Measurements from ENCODE around the gene PLOD2. TPM values are rescaled to one million over a fixed set of nuclear protein-coding genes. Genes with fewer than 3 reads are reported as not detected.

The PLOD2 gene
- total RNA-seq (2014; rRNA removed; shearing (Covaris generic)) = 65.1 and 74.7 TPM in 2 replicates
- 200 and 267 TPM in 2 replicates for polyA plus RNA-seq (2015; cell fraction: cytosol; rRNA removed)
- polyA plus RNA-seq (2015; cell fraction: nucleus; rRNA removed) = 515 and 548 TPM in 2 replicates

DNA sequence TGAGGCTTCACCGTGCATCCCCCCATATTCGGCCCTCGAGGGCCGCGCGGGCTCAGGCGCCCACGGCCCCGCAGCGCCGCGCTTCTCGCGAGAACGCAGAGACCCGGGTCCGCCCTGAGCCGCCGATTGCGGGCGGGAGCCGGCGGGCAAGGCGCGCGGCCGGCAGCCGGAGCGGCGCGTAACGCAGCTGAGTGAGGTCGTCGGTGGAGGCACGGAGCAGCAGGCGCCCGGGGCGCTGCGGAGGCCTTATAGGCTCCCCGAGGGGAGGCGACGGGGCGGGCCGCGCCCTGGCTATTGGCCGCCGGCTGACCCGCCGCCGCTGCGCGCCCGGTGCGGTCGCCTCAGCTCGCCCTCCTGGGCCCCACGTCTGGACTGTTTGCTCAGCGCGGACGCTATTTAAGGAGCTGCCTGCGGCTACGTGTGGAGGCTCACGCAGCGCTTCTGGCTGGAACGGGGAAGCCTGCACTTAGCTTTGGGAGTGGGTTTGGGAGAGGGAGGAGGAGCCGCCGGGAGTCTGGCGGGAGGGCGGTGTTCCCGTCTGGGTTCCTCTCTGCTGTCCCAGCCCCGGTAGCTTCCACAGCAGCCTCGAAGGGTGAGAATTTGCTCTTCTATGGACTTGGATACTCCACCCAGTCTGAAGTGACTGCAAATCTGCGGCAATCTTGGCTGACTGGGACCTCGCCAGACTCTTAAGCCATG, at the start of gene PLOD2:
Gene PLOD2 (minus strand): TSS at position 221 of the 699 bp plus-strand sequence. CDS start 195 bp downstream, at position 26.
- peak; percentile 87 for DNase-seq (ENCODE audit: low read depth)

DNA sequence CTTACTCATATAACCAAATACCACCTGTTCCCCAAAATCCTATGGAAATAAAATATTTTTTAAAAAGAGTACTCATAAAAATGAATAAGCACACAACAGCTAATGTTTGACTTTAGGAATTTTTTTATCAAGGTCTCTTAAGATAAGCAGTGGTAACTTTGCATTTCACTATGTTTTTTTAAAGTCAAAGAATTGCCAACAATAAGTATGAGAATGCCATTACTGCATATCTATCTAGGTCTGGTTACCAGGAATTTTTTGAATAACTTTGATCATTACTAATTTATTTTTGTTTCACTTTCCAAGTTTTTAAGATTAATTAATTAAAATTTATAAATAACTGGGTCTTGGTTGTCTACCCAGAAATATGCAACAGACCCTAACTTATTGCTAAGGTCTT, 48.4 kb upstream of the PLOD2 start:
- DNase-seq (ENCODE audit: low read depth) = no peak

GRCh38 chr3:146203776-146204175, 42.8 kb upstream of the PLOD2 start:
- DNase-seq (ENCODE audit: low read depth) = no peak

- no peak for DNase-seq (ENCODE audit: low read depth)
These were observed 39.7 kb upstream of the PLOD2 start for GRCh38 chr3:146200461-146201220.

DNA sequence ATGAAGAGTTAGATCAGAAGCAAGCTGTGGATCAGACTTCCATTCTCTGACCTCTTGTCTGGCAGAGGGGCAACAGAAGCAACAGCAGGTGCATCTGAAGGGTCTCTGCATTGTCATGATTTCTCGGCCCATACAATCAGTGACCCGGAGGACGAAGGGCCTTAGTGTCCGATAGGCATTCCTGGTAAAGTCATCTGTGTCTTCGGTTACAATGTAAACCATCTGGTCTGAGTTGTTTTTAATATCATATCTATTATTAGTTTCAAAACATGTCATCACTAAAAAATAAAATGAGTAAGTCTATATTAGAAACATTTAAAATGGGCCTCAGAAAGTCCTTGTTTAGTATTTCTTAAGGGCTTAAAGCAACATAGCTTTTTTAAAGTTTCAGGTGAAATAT, 38.8 kb upstream of the PLOD2 start:
- DNase-seq (ENCODE audit: low read depth) = no peak

DNA sequence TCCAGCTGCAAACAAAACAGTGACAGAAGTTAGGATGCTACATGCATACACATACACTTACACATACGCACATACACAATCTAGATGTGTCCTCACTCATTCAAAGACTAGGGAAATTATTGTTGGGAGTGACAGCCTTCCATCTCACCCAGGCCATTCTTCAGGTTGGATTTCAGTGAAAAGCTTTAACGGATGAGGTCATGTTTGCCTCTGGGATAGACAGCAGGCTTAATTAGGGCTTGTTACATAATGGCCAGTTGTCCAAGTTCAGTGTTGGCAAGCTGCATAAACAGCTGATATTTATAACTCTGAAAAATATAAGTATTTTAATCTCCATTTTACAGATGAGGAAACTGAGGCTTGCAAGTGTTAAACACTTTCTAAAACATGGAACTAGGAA, 35.8 kb upstream of the PLOD2 start:
- DNase-seq (ENCODE audit: low read depth) = no peak

- DNase-seq (ENCODE audit: low read depth) = no peak
These were observed 34.6 kb upstream of the PLOD2 start for GRCh38 chr3:146195605-146196004.

DNA sequence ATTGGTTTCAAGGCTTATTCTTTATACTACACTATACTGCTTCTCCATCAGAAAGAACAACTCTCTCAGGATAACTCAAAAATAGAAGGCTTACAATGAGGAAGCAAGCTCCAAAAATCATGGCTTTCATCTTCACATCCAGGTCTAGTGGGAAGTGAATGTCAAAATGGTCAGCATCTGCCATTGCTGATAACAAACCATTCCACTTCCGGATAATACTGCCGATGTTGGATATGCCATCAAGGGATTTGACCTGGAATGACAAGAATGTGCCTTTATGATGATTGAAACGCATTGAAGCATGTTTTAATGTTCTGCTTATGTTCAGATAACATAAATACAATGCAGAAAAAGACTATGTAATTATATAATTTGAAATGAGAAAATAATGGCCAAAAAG, 34.0 kb upstream of the PLOD2 start:
- DNase-seq (ENCODE audit: low read depth) = no peak

GRCh38 chr3:146191051-146191450, 30.1 kb upstream of the PLOD2 start:
- DNase-seq (ENCODE audit: low read depth) = no peak

DNA sequence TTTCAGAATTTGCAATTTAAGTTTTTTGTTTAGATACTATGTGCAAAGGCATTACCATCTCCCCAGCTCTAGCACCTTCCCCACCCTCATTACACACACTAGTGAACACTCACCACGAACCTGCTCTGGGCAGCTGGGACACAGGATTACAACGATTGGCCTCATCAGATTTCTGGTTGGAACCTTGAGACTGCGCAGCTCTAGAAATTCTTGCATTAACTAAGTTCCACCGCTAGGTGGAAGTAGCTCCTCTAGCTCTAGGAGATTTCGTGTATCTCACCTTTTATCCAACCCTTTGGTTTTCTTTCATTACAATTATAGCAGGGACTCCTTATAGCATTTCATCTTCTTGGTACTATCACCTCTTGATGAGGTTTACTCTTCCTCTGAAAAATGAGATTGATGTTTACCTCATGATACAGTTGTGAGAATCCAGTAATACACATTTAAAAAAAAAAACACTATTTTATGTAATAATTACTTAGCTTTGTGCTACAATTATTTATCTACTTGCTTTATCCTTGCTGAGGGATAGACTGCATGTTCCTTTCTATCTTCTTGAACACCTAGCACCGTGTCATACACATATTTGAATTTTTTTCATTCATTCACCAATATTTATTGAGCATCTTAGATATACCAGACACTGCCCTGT, 28.7 kb upstream of the PLOD2 start:
- DNase-seq (ENCODE audit: low read depth) = peak; percentile 76

DNA sequence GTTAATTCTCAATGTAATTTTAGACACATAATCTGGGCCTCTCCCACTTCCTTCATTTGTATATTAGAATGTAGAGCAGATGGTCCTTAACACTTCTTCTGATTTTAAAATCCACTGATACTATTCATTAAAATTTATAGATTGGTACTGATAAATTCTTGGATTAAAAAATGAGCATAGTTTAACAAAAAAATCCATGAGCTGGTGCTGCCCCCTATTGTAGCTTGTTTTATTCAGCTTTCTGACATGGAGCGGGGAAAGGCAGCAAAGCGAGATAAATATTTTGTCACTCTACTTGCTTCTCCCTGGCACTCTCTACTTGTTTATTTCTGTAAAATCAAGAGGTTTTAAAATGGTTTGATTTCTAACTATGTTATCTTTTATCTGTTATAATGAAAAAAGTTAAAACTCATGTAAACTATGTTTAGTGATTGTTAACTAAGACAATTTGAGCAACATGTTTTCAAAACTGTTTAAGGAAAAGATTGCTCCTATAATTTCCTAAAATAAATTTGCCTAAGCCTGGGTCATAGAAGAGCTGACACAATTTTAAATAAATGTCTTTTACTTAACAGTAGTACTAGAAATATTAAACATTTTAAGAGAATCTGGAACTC, 26.5 kb upstream of the PLOD2 start:
- peak; percentile 54 for DNase-seq (ENCODE audit: low read depth)

DNA sequence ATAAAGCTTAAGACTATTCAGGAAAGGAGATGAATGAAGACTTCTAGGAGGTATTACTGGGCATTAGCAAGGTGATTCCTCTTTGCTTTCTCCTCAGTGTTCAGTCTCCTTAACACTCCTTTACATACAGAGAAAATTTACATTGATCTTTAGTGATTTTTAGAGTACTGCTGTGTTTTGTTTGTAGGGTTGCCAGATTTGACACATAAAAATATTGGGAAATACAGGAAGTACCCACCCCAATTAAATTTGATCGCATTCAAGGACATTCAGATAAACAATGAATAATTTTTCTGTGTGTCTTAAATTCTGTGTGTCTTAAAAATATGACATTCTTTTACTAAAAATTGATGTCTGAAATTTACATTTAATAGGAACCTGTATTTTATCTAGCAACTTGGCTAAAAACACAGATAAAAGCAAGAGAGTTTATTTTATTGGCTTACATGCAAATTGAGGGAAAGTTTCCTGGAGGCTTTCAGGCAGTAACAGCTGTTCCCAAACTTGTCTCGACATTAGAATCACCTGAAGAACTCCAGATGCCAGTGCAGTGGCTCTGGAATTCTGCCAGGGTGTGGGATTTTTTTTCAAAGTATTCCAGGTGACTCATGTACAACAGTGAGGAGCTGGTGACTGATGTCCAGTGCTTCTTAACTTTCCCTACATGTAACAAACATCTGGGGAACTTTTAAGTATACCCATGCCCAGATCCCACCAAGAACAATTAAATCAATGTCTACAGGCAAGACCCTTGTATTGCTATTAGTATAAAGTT, 23.4 kb upstream of the PLOD2 start:
- peak; percentile 78 for DNase-seq (ENCODE audit: low read depth)

- DNase-seq (ENCODE audit: low read depth) = no peak
These were observed 20.2 kb upstream of the PLOD2 start for GRCh38 chr3:146181216-146181615.

GRCh38 chr3:146180376-146180775, 19.4 kb upstream of the PLOD2 start:
- no peak for DNase-seq (ENCODE audit: low read depth)

- DNase-seq (ENCODE audit: low read depth) = no peak
These were observed 17.2 kb upstream of the PLOD2 start for GRCh38 chr3:146178006-146178689.

DNA sequence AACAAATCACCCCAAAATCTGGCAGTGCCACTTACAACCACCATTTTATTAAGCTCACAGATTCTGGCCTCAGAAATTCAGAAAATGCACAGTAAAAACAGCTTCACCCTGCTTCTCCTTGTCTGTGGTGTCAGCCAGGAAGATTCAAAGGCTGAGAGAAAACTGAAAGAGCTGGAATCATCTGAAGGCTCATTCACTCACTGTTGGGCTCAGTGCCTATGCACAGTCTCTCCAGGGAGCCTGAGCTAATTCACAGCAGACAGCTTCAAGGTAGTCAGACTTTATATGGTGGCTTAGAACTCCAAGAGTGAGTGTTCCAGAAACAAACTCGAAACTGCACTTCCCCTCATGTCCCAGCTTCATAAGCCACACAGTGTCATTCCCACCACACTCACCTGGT, 16.5 kb upstream of the PLOD2 start:
- no peak for DNase-seq (ENCODE audit: low read depth)

GRCh38 chr3:146177072-146177471, 16.1 kb upstream of the PLOD2 start:
- DNase-seq (ENCODE audit: low read depth) = peak; percentile 70

DNA sequence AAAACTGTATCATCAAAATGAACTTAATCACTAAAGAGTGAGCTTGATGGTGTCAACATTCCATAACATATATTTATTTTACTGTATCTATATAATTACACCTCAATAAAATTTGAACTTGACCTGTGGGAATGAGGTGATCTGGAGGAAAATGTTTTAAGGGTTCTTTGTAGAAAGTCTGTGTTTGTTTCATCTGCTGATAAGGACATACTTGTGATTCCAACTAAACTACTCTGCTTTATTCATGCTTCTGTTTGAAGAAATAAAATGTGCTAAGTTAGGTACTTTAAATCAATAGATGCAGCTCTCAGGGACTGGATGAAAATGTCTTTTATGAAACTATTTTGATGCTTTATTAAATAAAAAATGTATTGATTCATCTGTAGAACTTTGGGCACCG, 11.6 kb upstream of the PLOD2 start:
- no peak for DNase-seq (ENCODE audit: low read depth)

DNA sequence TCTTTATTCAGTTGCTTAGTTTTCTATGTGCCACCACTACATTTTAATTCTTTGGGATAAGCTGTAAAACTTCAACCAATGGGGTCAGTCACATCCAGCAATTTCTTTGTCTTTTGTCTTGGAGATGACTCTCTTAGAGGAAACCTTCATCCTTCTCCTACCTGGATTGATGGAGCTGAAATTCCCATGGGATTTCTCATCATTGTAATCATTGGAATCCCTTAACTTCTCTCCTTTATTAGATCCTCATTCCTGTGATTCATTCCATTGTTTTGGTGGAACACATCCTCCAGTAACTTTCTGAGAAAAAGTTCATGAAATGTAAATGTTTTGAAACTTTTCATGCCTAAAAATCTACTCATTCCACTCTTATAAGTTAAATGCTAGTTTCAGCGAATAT, 9.6 kb upstream of the PLOD2 start:
- DNase-seq (ENCODE audit: low read depth) = no peak

GRCh38 chr3:146169891-146170290, 8.9 kb upstream of the PLOD2 start:
- DNase-seq (ENCODE audit: low read depth) = no peak
